Heart left ventricle (tissue), 13 donors: ENCODE results near the gene MED27.

Source experiments
- CTCF ChIP-seq, 12 donors: fragments of 200-600 bp; sonication (generic) in 4 of 12; IDR thresholded peaks; one replicate each; pipeline versions ENCODE4 v1.5.0 to v1.8.0; 2018 to 2022; ENCODE audit warnings: antibody characterized with exemption in 12 of 12, mild to moderate bottlenecking in 5 of 12
- POLR2A ChIP-seq, 2 donors: fragments of 450-650 bp; IDR thresholded peaks; one replicate each; pipeline ENCODE4 v1.6.1; 2017; ENCODE audit warnings: antibody characterized with exemption in 2 of 2, mild to moderate bottlenecking in 2 of 2, moderate library complexity in 2 of 2
- donor health status: ischemic (EF 13 %, LVEDD 7.1; RV severe dilation, severe dysfunction).
- donor health status: DM: no; HTN: yes; CAD: no.
- donor health status: DM: no; HTN: no; CAD: no.
- donor health status: ischemic (EF 25% LVEDD 6.9; RV normal size, moderate dysfunction).
- donor health status: ischemic (EF 25% LVEDD 5.7; RV mildly dilated, moderate dysfunction).
- donor health status: ischemic (EF 35%, LVEDD 5.7; RV mildly dilated, moderate dysfunction).
- donor health status: nonischemic (EF 11% LVEDD 7.7; RV severe dilation, severe dysfunction).
- donor health status: DM: yes; HTN: yes; CAD: no.
- donor health status: PGD.
- donor health status: ischemic (EF 29% LVEDD 5.4; RV normal size, mild dysfunction).
- donor health status: nonischemic (EF 23%, LVEDD 6.1; RV moderate dilation, normal function).

GRCh38 chr9:132023419-132024180, 56.1 kb downstream of the MED27 start:
- TF ChIP-seq CTCF (IDR thresholded peaks at IDR 0.05) (no peak), POLR2A (IDR thresholded peaks at IDR 0.05) (no peak)
